ENCODE measurements around the gene MRPL39.

The MRPL39 gene

DNA sequence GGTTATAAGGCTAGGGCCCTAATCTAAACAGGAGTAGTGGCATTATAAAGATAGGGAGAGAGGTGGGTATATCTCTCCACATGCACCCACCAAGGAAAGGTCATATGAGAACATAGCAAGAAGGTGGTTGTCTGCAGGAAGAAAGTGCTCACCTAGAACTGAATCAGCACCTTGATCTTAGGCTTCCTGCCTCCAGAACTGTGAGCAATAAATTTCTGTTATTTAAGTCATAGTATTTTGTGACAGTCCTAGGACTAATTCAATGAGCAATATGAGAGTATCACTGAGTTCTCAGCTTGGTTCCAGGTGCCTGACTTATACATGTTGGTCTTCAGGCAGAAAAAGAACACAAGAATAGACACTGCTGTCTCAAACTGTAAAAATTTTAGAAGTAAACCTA lies 51.8 kb downstream of the MRPL39 start:
- no peak for TF ChIP-seq ZFX (IDR thresholded peaks at IDR 0.05; ENCODE audit: borderline replicate concordance)
- TF ChIP-seq, protein P1, sequence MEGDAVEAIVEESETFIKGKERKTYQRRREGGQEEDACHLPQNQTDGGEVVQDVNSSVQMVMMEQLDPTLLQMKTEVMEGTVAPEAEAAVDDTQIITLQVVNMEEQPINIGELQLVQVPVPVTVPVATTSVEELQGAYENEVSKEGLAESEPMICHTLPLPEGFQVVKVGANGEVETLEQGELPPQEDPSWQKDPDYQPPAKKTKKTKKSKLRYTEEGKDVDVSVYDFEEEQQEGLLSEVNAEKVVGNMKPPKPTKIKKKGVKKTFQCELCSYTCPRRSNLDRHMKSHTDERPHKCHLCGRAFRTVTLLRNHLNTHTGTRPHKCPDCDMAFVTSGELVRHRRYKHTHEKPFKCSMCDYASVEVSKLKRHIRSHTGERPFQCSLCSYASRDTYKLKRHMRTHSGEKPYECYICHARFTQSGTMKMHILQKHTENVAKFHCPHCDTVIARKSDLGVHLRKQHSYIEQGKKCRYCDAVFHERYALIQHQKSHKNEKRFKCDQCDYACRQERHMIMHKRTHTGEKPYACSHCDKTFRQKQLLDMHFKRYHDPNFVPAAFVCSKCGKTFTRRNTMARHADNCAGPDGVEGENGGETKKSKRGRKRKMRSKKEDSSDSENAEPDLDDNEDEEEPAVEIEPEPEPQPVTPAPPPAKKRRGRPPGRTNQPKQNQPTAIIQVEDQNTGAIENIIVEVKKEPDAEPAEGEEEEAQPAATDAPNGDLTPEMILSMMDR (IDR thresholded peaks at IDR 0.05): no peak

DNA sequence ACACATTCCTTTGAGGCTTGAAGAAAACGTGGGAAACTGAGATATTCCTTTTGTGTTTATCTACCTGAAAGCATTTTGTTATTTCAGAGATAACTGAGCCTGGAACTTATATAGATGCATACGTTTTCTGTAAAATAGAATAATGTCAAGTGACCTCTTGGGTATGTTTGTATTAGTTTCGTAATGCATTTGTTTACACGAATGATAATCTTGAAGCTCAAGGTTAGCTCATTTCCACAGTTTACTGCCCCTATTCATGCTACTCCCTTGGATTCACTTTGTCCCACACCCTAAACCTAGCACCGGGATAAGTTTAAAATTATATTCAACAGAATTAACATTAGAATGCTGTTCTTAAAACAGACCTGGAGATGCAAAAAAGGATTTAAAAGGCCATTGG lies 54.4 kb downstream of the MRPL39 start:
- no peak overlapping the region for H3K27ac ChIP-seq
- TF ChIP-seq, protein P1 (IDR thresholded peaks at IDR 0.05): no peak
- no peak for TF ChIP-seq ZFX (IDR thresholded peaks at IDR 0.05; ENCODE audit: borderline replicate concordance)

More for the DNA sequence above, 51.8 kb downstream of the MRPL39 start:
- H3K27ac ChIP-seq: no peak overlapping the region

DNA sequence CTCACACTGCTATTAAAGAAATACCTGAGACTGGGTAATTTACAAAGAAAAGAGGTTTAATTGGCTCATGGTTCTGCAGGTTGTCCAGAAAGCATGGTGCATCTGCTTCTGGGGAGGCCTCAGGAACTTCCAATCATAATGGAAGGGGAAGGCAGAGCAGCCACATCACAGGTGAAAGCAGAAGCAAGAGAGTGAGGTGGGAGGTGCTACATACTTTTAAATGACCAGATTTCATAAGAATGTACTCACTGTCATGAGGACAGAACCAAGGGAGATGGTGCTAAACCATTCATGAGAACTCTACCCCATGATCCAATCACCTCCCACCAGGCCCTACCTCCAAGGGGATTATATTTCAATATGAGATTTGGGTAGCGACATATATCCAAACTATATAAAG lies 55.7 kb downstream of the MRPL39 start:
- TF ChIP-seq, protein P1 (IDR thresholded peaks at IDR 0.05): no peak
- H3K27ac ChIP-seq: no peak overlapping the region

DNA sequence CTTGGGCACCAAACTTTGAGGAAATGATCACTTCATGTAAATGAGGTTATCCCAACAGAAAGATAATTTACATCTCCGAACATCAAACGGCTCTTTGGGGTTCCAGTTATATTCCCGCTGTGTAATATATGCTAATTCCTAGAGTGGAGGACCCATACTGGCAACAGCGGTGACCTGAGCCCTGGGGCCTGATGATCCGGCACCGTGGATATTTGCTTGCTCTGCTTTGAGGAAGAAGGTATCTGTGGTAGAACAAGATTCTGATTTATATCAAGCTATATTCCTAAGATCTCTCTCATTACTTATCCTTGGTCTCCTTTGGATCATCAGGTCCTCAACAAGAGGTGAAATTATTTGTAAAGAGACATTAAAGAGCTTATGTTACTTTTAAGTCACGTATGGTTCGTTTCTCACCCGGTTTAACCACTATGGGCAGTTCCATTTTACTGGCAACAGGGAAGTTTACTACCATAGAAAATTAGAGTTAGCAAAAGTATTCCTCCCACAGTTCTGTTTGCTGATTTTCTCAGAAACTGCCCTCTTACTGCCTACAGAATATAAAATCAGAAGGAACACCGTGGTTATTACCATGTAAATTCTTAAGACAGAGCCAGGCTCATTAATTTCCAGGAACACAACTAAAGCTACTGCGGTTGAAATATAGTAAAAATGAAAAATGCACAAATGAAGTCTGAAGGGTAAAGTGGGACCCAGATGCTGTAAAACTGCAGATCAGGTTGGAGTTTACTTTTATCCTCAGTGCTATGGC lies 56.7 kb downstream of the MRPL39 start:
- TF ChIP-seq, protein P1 (IDR thresholded peaks at IDR 0.05): no peak
- TF ChIP-seq ZFX (IDR thresholded peaks at IDR 0.05; ENCODE audit: borderline replicate concordance): no peak
- H3K27ac ChIP-seq: no peak overlapping the region

GRCh38 chr21:25541042-25541441 lies 66.2 kb downstream of the MRPL39 start:
- no peak for TF ChIP-seq ZFX (IDR thresholded peaks at IDR 0.05; ENCODE audit: borderline replicate concordance)
- TF ChIP-seq, protein P1 (IDR thresholded peaks at IDR 0.05): no peak

GRCh38 chr21:25539606-25540005 lies 67.7 kb downstream of the MRPL39 start:
- TF ChIP-seq, protein P1 (IDR thresholded peaks at IDR 0.05): no peak
- no peak for TF ChIP-seq ZFX (IDR thresholded peaks at IDR 0.05; ENCODE audit: borderline replicate concordance)
- no peak overlapping the region for H3K27ac ChIP-seq

More at GRCh38 chr21:25541042-25541441, 66.2 kb downstream of the MRPL39 start:
- H3K27ac ChIP-seq: no peak overlapping the region

- H3K27ac ChIP-seq: no peak overlapping the region
Measured at GRCh38 chr21:25537174-25537573, 70.1 kb downstream of the MRPL39 start.

More at GRCh38 chr21:25537174-25537573, 70.1 kb downstream of the MRPL39 start:
- no peak for TF ChIP-seq ZFX (IDR thresholded peaks at IDR 0.05; ENCODE audit: borderline replicate concordance)
- TF ChIP-seq, protein P1 (IDR thresholded peaks at IDR 0.05): no peak
